Adrenal gland (tissue), 5 donors: ENCODE data around the gene RUBCNL.

Experiments
- CTCF ChIP-seq, 6 experiments: fragments of 450-650 bp in 4 of 6; fragments of 200-600 bp in 2 of 6; sonication (generic) in 1 of 6; IDR thresholded peaks; 1 replicate in 5 of 6; 2 replicates in 1 of 6; pipeline versions ENCODE4 v1.5.1 to v1.8.0; 2016 to 2021; ENCODE audit warnings: antibody characterized with exemption in 6 of 6, mild to moderate bottlenecking in 2 of 6, moderate library complexity in 1 of 6
- POLR2A ChIP-seq, 2 donors: fragments of 450-650 bp; IDR thresholded peaks; one replicate each; pipeline ENCODE4 v1.6.1; 2017; ENCODE audit warnings: antibody characterized with exemption in 2 of 2, mild to moderate bottlenecking in 2 of 2, moderate library complexity in 1 of 2
- donor health status: DM: no; HTN: no; CAD: no.

GRCh38 chr13:46313024-46313423, 74.0 kb downstream of the RUBCNL start:
- TF ChIP-seq CTCF (IDR thresholded peaks at IDR 0.05) (no peak), POLR2A (IDR thresholded peaks at IDR 0.05) (no peak)
